ENCODE data around the gene PANK2.
"Not testable (repeated sequence)": the region's sequence is repeated elsewhere in the genome, so short reads cannot be mapped to it uniquely, and the experiment has no call there.

The PANK2 gene

DNA sequence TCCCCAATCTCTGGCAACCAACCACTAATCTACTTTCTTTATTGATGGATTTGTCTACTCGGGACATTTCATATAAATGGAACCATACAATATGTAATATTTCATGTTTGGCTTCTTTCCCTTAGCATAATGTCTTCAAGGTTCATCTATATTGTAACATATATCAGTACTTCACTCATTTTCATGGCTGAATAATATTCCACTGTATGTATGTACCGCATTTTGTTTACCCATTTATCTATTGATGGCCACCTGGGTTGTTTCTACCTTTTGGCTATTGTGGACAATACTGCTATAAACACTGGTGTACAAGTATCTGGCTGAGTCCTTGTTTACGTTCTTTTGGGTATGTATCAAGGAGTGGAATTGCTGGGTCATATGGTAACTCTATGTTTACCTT is 48.4 kb downstream of the PANK2 start:
- Mint-ChIP-seq H3K4me3 (no peak overlapping the region), H3K4me1 (peaks cover 6% of the 10 kb centered on the region), H3K27ac (no peak overlapping the region), H3K27me3 (no peaks in the 10 kb centered on the region), H3K36me3 (ENCODE audit: low read depth) (peaks cover 31% of the 10 kb centered on the region), H3K9me3 (no peaks in the 10 kb centered on the region)
- DNase-seq (no peak), ATAC-seq (no peak)

DNA sequence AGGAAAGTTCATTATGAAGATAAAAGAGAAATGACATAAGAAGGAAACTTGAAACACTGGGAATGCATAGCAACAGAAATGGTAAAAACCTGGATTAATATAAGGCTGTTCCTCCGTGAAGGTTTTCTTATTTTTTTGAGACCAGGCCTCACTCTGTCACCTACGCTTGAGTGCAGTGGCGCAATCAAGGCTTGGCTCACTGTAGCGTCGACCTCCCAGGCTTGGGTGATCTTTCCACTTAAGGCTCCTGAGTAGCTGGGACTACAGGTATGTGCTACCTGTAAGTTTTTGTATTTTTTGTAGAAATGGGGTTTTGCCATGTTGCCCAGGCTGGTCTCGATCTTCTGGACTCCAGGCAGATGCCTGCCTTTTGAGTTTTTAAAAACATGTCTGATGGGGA is 51.7 kb downstream of the PANK2 start:
- H3K4me1 Mint-ChIP-seq = no peaks in the 10 kb centered on the region
- H3K27me3 Mint-ChIP-seq = no peaks in the 10 kb centered on the region
- ATAC-seq (no peak), DNase-seq (no peak)
- H3K9me3 Mint-ChIP-seq = no peaks in the 10 kb centered on the region
- H3K27ac Mint-ChIP-seq = no peak overlapping the region
- no peak overlapping the region for H3K4me3 Mint-ChIP-seq
- H3K36me3 Mint-ChIP-seq (ENCODE audit: low read depth) = peaks cover 29% of the 10 kb centered on the region

DNA sequence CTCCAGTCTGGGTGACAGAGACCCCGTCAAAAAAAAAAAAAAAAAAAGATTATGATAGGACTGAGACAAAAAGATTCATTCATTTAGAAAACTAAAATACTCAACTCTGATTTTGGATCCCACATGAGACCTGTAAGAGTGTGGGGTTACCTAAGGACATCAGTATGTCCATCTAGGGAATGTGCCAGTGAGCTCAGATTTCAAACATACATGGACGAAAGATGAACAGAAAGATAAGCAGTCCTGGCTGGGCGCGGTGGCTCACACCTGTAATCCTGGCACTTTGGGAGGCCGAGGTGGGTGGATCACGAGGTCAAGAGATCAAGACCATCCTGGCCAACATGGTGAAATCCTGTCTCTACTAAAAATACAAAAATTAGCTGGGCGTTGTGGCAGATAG is 57.5 kb downstream of the PANK2 start:
- not testable (repeated sequence) for H3K9me3 Mint-ChIP-seq; H3K4me1 Mint-ChIP-seq; H3K27me3 Mint-ChIP-seq; H3K27ac Mint-ChIP-seq; ATAC-seq; DNase-seq; H3K36me3 Mint-ChIP-seq (ENCODE audit: low read depth); H3K4me3 Mint-ChIP-seq

DNA sequence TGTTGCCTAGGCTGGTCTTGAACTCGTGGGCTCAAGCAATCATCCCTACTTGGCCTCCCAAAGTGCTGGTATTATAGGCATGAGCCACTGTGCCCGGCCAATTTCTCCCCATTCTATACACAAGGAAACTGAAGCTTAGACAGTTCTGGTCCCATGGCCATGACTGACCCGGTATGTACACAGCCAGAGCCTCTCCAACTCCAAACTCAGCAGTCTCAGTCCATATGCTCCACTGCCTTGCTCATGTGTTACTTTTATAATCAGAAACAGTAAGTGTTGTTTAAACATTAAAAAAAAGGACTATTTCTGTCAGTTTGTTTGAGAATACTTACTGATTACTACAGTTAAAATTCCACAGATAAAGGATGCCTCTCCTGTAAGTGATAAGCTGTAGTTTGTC is 75.5 kb downstream of the PANK2 start:
- Mint-ChIP-seq H3K9me3 (no peaks in the 10 kb centered on the region), H3K27me3 (no peaks in the 10 kb centered on the region), H3K27ac (no peak overlapping the region), H3K36me3 (ENCODE audit: low read depth) (peaks cover 7% of the 10 kb centered on the region), H3K4me3 (no peak overlapping the region), H3K4me1 (peaks cover 9% of the 10 kb centered on the region)
- DNase-seq (no peak), ATAC-seq (no peak)

DNA sequence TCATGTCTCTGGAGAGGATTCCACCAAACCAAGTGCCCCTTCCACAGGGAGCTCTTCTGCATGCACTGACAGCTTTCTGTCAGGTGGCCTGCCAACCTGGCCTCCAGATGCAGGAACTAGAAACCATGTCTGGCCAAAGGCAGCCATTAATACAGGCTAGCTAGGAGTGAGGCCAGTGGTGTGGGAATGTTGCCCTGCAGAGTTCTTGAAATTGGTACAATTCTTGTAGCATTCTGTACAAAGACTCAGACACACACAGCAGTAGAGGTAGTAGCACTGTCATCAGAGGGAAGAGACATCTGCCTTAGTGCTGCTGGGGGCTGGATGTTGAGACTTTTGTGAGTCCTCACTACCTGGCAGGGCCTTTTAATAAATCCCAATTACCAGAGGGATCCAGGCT is 77.4 kb downstream of the PANK2 start:
- ATAC-seq (no peak), DNase-seq (no peak)
- peaks cover 5% of the 10 kb centered on the region for H3K36me3 Mint-ChIP-seq (ENCODE audit: low read depth)
- peaks cover 9% of the 10 kb centered on the region for H3K4me1 Mint-ChIP-seq
- no peak overlapping the region for H3K27ac Mint-ChIP-seq
- H3K4me3 Mint-ChIP-seq = no peak overlapping the region
- no peaks in the 10 kb centered on the region for H3K27me3 Mint-ChIP-seq
- H3K9me3 Mint-ChIP-seq = no peaks in the 10 kb centered on the region

DNA sequence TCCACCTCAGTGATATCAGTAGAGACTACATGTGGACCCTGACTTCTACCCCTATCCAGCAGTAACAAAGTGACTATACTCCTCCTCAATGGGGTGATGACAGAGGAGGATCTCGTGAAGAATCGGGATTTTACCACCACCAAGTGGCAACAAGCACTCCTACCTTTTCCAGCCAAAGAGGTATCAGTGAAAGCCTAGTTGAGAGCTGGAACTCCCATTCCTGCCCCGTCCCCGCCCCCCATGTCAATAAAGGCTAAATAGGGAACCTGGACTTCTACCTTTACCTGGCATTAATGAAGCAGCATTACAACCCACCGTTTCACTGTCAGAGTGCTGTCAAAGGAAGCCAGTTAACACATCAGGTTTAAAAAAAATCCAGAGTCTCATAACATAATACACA is 80.8 kb downstream of the PANK2 start:
- Mint-ChIP-seq H3K4me3 (no peak overlapping the region), H3K9me3 (no peaks in the 10 kb centered on the region), H3K4me1 (peaks cover 13% of the 10 kb centered on the region), H3K36me3 (ENCODE audit: low read depth) (peaks cover 7% of the 10 kb centered on the region), H3K27me3 (no peaks in the 10 kb centered on the region), H3K27ac (no peak overlapping the region)
- ATAC-seq (no peak), DNase-seq (no peak)

DNA sequence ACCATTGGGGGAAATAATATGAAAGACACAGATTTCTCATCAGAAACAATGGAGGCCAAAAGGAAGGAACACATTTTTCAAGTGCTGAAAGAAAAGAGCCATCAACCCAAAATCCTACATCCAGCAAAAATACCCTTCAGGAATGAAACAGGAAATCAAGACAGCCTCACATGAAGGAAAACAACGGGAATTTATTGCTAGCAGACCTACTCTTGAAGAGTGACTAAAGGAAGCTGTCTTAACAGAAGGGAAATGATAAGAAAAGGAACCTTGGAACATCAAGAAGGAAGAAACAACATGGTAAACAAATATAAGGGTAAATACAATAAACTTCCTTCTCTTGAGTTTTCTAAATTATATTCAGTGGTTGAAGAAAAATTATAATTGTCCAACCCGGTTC is 82.0 kb downstream of the PANK2 start:
- Mint-ChIP-seq H3K9me3 (no peaks in the 10 kb centered on the region), H3K4me3 (no peak overlapping the region), H3K4me1 (peaks cover 13% of the 10 kb centered on the region), H3K27me3 (no peaks in the 10 kb centered on the region), H3K36me3 (ENCODE audit: low read depth) (peaks cover 7% of the 10 kb centered on the region), H3K27ac (no peak overlapping the region)
- DNase-seq = no peak
- no peak for ATAC-seq

- Mint-ChIP-seq H3K9me3 (no peaks in the 10 kb centered on the region), H3K4me3 (no peak overlapping the region), H3K4me1 (peaks cover 13% of the 10 kb centered on the region), H3K27ac (no peak overlapping the region), H3K36me3 (ENCODE audit: low read depth) (peaks cover 7% of the 10 kb centered on the region), H3K27me3 (no peaks in the 10 kb centered on the region)
- ATAC-seq (no peak), DNase-seq (no peak)
These were observed 83.0 kb downstream of the PANK2 start for GRCh38 chr20:3972161-3972560.

DNA sequence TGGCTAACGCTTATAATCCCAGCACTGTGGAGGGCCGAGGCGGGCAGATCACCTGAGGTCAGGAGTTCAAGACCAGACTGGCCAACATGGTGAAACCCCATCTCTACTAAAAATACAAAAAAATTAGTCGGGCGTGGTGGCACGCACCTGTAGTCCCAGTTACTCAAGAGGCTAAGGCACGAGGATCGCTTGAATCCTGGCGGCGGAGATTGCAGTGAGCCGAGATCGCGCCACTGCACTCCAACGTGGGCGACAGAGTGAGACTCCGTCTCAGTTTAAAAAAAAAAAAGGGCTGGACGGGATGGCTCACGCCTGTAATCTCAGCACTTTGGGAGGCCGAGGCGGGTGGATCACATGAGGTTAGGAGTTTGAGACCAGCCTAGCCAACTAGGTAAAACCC is 83.4 kb downstream of the PANK2 start:
- not testable (repeated sequence) for H3K36me3 Mint-ChIP-seq (ENCODE audit: low read depth); ATAC-seq; H3K27me3 Mint-ChIP-seq; DNase-seq; H3K27ac Mint-ChIP-seq; H3K9me3 Mint-ChIP-seq; H3K4me3 Mint-ChIP-seq
- H3K4me1 Mint-ChIP-seq = peaks cover 13% of the 10 kb centered on the region

- peaks cover 9% of the 10 kb centered on the region for H3K4me1 Mint-ChIP-seq
- no peaks in the 10 kb centered on the region for H3K9me3 Mint-ChIP-seq
- H3K4me3 Mint-ChIP-seq = no peak overlapping the region
- peaks cover 4% of the 10 kb centered on the region for H3K36me3 Mint-ChIP-seq (ENCODE audit: low read depth)
- no peak overlapping the region for H3K27ac Mint-ChIP-seq
- no peak for DNase-seq
- H3K27me3 Mint-ChIP-seq = no peaks in the 10 kb centered on the region
- ATAC-seq = no peak
These were observed 84.5 kb downstream of the PANK2 start for GRCh38 chr20:3973705-3974104.

- H3K9me3 Mint-ChIP-seq = no peaks in the 10 kb centered on the region
- peaks cover 4% of the 10 kb centered on the region for H3K36me3 Mint-ChIP-seq (ENCODE audit: low read depth)
- no peak overlapping the region for H3K4me3 Mint-ChIP-seq
- no peaks in the 10 kb centered on the region for H3K27me3 Mint-ChIP-seq
- H3K4me1 Mint-ChIP-seq = peaks cover 25% of the 10 kb centered on the region
- ATAC-seq = no peak
- H3K27ac Mint-ChIP-seq = no peak overlapping the region
- DNase-seq = no peak
These were observed 87.3 kb downstream of the PANK2 start for GRCh38 chr20:3976511-3976910.

Measured in activated naive CD8-positive, alpha-beta T cell treated with anti-CD3 and anti-CD28 coated beads, Interleukin-2, amount 50 U/mL, for 24 hours (primary cell).